HG02678 (cell line): ENCODE data around the gene MYOG.

Source experiments
- ATAC-seq: cut with Tn5 transposase; IDR thresholded peaks from one replicate; pipeline ENCODE4 v1.9.1; 2021; ENCODE audit warnings: mild to moderate bottlenecking, moderate library complexity; ENCODE audit not compliant: unreplicated experiment

The MYOG gene

DNA sequence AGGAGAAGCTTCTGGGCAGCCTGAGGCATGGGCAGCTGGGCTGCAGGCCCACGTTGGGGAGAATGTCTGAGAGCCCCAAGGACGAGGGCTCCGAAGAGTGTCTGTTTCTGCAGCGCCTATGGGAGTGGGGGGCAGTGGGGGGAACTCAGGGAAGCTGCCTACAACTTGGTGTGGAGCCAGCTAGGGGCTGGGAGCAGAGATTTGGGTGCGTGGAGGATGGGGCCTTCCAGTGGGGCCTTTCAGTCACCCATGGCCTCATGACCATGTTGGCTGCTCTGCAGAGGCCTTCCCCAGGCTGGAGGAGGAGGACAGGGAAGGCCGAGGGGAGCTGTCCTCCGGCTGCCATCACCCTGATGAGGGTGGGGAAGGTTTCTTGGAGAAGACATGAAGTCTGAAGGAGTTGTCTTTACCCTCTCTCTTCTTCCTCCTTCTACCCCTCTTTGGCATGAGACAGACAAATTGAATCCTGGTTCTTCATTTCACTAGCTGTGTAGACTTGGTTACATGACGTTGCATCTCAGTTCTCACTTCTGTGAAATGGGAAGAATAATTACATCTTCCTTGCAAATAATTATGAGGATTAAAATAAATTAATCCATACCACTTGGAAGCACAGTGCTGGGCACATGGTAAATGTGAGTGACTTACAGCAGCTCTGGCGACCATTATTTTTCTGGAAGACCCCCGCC lies 51.2 kb downstream of the MYOG start:
- no peak for ATAC-seq

DNA sequence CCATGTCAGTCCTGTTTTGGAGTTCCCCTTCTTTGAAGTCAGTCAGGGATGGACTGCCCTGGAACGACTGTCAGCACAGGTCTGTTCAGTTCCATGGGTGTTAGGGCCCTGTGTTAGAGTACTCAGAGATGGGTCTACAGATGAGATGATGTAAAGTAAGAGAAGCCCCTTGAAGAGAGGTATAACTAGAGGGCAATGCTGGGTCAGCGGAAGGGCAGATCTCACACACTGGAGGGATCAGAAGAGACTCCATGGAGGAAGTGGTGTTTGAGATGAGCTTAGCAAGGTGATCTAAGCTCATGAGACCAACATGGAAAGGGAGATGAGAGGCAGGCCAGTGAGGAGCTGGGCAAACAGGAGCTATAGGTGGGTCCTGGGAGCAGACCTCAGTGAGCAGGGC lies 51.9 kb downstream of the MYOG start:
- ATAC-seq, result no peak

DNA sequence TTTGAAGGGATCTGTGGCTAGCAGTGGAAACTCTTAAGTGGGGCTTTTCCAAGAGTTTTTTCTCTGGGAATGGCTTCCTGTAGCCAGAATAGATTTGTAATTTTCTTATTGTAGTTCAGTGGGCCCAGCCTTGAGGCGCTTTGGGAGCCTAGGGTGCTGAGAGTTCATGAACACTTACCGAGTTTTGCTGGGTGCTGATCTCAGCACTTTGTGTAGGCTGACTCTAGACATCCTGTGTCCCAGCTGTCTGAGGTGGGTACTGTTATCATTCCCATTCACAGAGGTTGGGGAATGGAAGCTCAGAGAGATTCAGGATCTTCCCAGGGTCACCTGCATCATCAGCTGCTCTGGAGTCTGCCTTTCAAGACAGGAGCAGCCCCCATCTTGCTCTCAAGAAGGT lies 52.5 kb downstream of the MYOG start:
- no peak for ATAC-seq
